ENCODE data around the gene FFAR1. TPM values are rescaled to one million over a fixed set of nuclear protein-coding genes. Genes with fewer than 3 reads are reported as not detected.
"Not testable (repeated sequence)": the region's sequence is repeated elsewhere in the genome, so short reads cannot be mapped to it uniquely, and the experiment has no call there.

The FFAR1 gene
- total and polyA plus RNA-seq, 3 donors from 2014 or later: 0.26 to 0.81 (median 0.31) TPM

GRCh38 chr19:35355791-35356460 is 8.2 kb downstream of the FFAR1 start:
- no peaks in the 10 kb centered on the region for H3K4me1 ChIP-seq
- H3K4me3 ChIP-seq: no peak overlapping the region
- intact Hi-C loops (cut with DNase I; ENCODE audit: low total_unique reads): loop anchor here (10.0 kb wide), 1 partner anchor 139 kb away; the partner anchor contains the start of gene KRTDAP
- DNase-seq: no peak
- no peaks in the 10 kb centered on the region for H3K9me3 ChIP-seq
- TF ChIP-seq CTCF (IDR thresholded peaks at IDR 0.05) (no peak), POLR2A (IDR thresholded peaks at IDR 0.05) (no peak)
- 63 to 69% methylated on average over 6 of the region's 6 CpGs for WGBS, 2 donors
- no peaks in the 10 kb centered on the region for H3K27me3 ChIP-seq
- H3K36me3 ChIP-seq (ENCODE audit: low read depth, missing control alignments): no peaks in the 10 kb centered on the region
- H3K27ac ChIP-seq: no peak overlapping the region

- intact Hi-C loops (cut with DNase I; ENCODE audit: low total_unique reads): loop anchor here (10.0 kb wide), 1 partner anchor 137 kb away; the partner anchor contains the start of gene KRTDAP
- TF ChIP-seq POLR2A (IDR thresholded peaks at IDR 0.05): no peak
- TF ChIP-seq CTCF (IDR thresholded peaks at IDR 0.05): no peak
- peak; percentile 34 for DNase-seq
- Histone ChIP-seq H3K9me3 (no peaks in the 10 kb centered on the region), H3K27me3 (no peaks in the 10 kb centered on the region), H3K27ac (no peak within 1 kb of the TSS), H3K4me1 (no peaks in the 10 kb centered on the region), H3K4me3 (no peak within 1 kb of the TSS), H3K36me3 (ENCODE audit: low read depth, missing control alignments) (no peaks in the 10 kb centered on the region)
- WGBS, 2 donors: 68 to 79% methylated on average over 17 to 18 of the region's 18 CpGs
Measured at GRCh38 chr19:35357867-35358573, 10.3 kb downstream of the FFAR1 start, which contains the start of gene FFAR3. Gene FFAR3, plus strand, starts transcription at chr19:35358460. Its CDS starts 431 bp downstream, at chr19:35358891.

- WGBS, 2 donors: no CpG with 5 or more reads among the region's 16 CpGs
- not testable (repeated sequence) for DNase-seq; H3K36me3 ChIP-seq (ENCODE audit: low read depth, missing control alignments); H3K4me1 ChIP-seq; H3K4me3 ChIP-seq; H3K27me3 ChIP-seq; H3K27ac ChIP-seq; H3K9me3 ChIP-seq
- intact Hi-C loops (cut with DNase I; ENCODE audit: low total_unique reads): loop anchor here (10.0 kb wide), 1 partner anchor 136 kb away; the partner anchor contains the start of gene KRTDAP
Measured at GRCh38 chr19:35358834-35359233, 11.1 kb downstream of the FFAR1 start.

GRCh38 chr19:35359395-35359794 is 11.7 kb downstream of the FFAR1 start:
- H3K27me3 ChIP-seq; H3K36me3 ChIP-seq (ENCODE audit: low read depth, missing control alignments); H3K4me1 ChIP-seq; H3K27ac ChIP-seq; DNase-seq; H3K9me3 ChIP-seq; H3K4me3 ChIP-seq: not testable (repeated sequence)
- intact Hi-C loops (cut with DNase I; ENCODE audit: low total_unique reads): loop anchor here (10.0 kb wide), 1 partner anchor 135 kb away; the partner anchor contains the start of gene KRTDAP
- 85 to 91% methylated on average over 15 to 16 of the region's 21 CpGs for WGBS, 2 donors

GRCh38 chr19:35360081-35360480 is 12.4 kb downstream of the FFAR1 start:
- H3K27ac ChIP-seq; H3K4me1 ChIP-seq; H3K27me3 ChIP-seq; intact Hi-C loops (cut with DNase I; ENCODE audit: low total_unique reads); H3K36me3 ChIP-seq (ENCODE audit: low read depth, missing control alignments); H3K9me3 ChIP-seq; H3K4me3 ChIP-seq; DNase-seq: not testable (repeated sequence)
- 100% methylated on average over 4 of the region's 5 CpGs; no CpG with 5 or more reads in 1 of the 2 donors for WGBS, 2 donors

- DNase-seq: no peak
Measured at GRCh38 chr19:35360880-35361420, 13.2 kb downstream of the FFAR1 start.

More at GRCh38 chr19:35360880-35361420, 13.2 kb downstream of the FFAR1 start:
- no peak overlapping the region for H3K27ac ChIP-seq
- H3K36me3 ChIP-seq (ENCODE audit: low read depth, missing control alignments): no peaks in the 10 kb centered on the region
- 47 to 74% methylated on average over 5 of the region's 5 CpGs for WGBS, 2 donors
- H3K27me3 ChIP-seq: no peaks in the 10 kb centered on the region
- no peaks in the 10 kb centered on the region for H3K9me3 ChIP-seq
- intact Hi-C loops (cut with DNase I; ENCODE audit: low total_unique reads): no loop called here
- TF ChIP-seq CTCF (IDR thresholded peaks at IDR 0.05) (no peak), POLR2A (IDR thresholded peaks at IDR 0.05) (no peak)
- no peak overlapping the region for H3K4me3 ChIP-seq
- no peaks in the 10 kb centered on the region for H3K4me1 ChIP-seq

All from testis (tissue), 3 donors.